HEK293 (cell line): ENCODE data around the gene HOXA6.

Experiments
- CTCF ChIP-seq: fragments of 450-650 bp; formaldehyde crosslinking; IDR thresholded peaks from 2 replicates; pipeline ENCODE4 v1.5.1; 2016; ENCODE audit warnings: missing biosample characterization, missing genetic modification characterization
- KLF10 ChIP-seq: fragments of 450-650 bp; IDR thresholded peaks from 2 replicates; pipeline ENCODE4 v1.5.1; 2018; ENCODE audit warnings: missing biosample characterization, mild to moderate bottlenecking, missing genetic modification characterization
- KLF9 ChIP-seq: fragments of 450-650 bp; formaldehyde crosslinking; IDR thresholded peaks from 2 replicates; pipeline ENCODE4 v1.5.1; 2016; ENCODE audit warnings: missing biosample characterization, missing genetic modification characterization, low read depth
- MYNN ChIP-seq: fragments of 450-650 bp; formaldehyde crosslinking; IDR thresholded peaks from 2 replicates; pipeline ENCODE4 v1.5.1; 2016; ENCODE audit warnings: missing biosample characterization, missing genetic modification characterization, borderline replicate concordance
- REST ChIP-seq: fragments of 450-650 bp; formaldehyde crosslinking; IDR thresholded peaks from 2 replicates; pipeline ENCODE4 v1.5.1; 2016; ENCODE audit warnings: missing biosample characterization, missing genetic modification characterization
- ZBTB49 ChIP-seq: fragments of 450-650 bp; formaldehyde crosslinking; IDR thresholded peaks from 2 replicates; pipeline ENCODE4 v1.5.1; 2016; ENCODE audit warnings: missing biosample characterization, missing genetic modification characterization, low read depth
- ZNF121 ChIP-seq: fragments of 450-650 bp; formaldehyde crosslinking; IDR thresholded peaks from 2 replicates; pipeline ENCODE4 v1.5.1; 2016; ENCODE audit warnings: missing biosample characterization, missing genetic modification characterization
- ZNF133 ChIP-seq: fragments of 450-650 bp; formaldehyde crosslinking; IDR thresholded peaks from 2 replicates; pipeline ENCODE4 v1.5.1; 2016; ENCODE audit warnings: missing biosample characterization, missing genetic modification characterization
- ZNF18 ChIP-seq: fragments of 450-650 bp; formaldehyde crosslinking; IDR thresholded peaks from 2 replicates; pipeline ENCODE4 v1.5.1; 2016; ENCODE audit warnings: missing biosample characterization, missing genetic modification characterization
- ZNF248 ChIP-seq: fragments of 450-650 bp; formaldehyde crosslinking; IDR thresholded peaks from 2 replicates; pipeline ENCODE4 v1.5.1; 2017; ENCODE audit warnings: missing biosample characterization, missing genetic modification characterization
- ZNF350 ChIP-seq: fragments of 450-650 bp; formaldehyde crosslinking; IDR thresholded peaks from 2 replicates; pipeline ENCODE4 v1.5.0; 2017; ENCODE audit warnings: missing biosample characterization, mild to moderate bottlenecking, missing genetic modification characterization
- ZNF423 ChIP-seq: fragments of 450-650 bp; formaldehyde crosslinking; IDR thresholded peaks from 2 replicates; pipeline ENCODE4 v1.5.1; 2016; ENCODE audit warnings: missing biosample characterization, missing genetic modification characterization
- ZNF76 ChIP-seq: fragments of 450-650 bp; formaldehyde crosslinking; IDR thresholded peaks from 2 replicates; pipeline ENCODE4; 2016; ENCODE audit warnings: low read depth, missing biosample characterization, missing genetic modification characterization, borderline replicate concordance

GRCh38 chr7:27176524-27176845 is 28.9 kb upstream of the HOXA6 start:
- TF ChIP-seq ZNF18 (tag by site-specific recombination) (no peak), REST (tag by site-specific recombination) (no peak), CTCF (tag by site-specific recombination) (no peak), ZNF76 (tag by site-specific recombination) (no peak), ZNF423 (tag by site-specific recombination) (no peak), ZNF121 (tag by site-specific recombination) (no peak), ZBTB49 (tag by site-specific recombination) (no peak), ZNF133 (tag by site-specific recombination) (no peak), KLF10 (tag by site-specific recombination) (no peak), KLF9 (no peak), MYNN (tag by site-specific recombination) (no peak), ZNF350 (no peak), ZNF248 (tag by site-specific recombination) (no peak)
